NCI-H2196 treated with DMSO at 0.1 percent for 48 hours (cell line): ENCODE data around the gene SUB1.
"Not testable (repeated sequence)": the region's sequence is repeated elsewhere in the genome, so short reads cannot be mapped to it uniquely, and the experiment has no call there.

Experiments used
- DNase-seq: peaks from one replicate; lab custom pipeline; 2025; ENCODE audit not compliant: unreplicated experiment; lab: John Stamatoyannopoulos, UW

The SUB1 gene

GRCh38 chr5:32598997-32599549, 13.7 kb downstream of the SUB1 start:
- no peak for DNase-seq

DNA sequence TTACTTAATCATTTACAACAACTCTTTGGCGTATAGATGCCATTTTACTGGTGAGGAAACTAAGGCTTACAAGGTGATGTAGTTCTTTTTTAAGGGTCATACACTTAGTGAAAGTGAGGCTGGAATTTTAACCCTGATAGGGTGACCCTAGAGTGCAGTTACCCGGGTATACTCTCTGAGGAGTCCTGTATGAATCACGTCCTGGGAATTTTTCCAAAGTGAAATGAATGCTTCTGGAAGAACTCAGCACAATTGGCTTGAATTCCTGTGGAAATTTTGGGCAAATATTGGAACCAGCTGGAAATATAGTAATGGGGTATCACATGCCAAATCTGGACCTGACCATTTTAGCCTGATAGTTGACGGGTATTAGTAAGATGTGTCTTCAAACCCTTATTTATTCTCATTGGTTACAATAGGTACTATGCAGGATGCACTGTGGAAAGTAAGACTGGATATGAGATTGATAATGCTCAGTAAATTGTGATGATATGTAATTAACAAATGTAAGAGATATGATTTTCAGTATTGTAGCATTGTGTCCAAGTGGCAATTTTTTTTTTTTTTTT, 14.8 kb downstream of the SUB1 start:
- DNase-seq: no peak

DNA sequence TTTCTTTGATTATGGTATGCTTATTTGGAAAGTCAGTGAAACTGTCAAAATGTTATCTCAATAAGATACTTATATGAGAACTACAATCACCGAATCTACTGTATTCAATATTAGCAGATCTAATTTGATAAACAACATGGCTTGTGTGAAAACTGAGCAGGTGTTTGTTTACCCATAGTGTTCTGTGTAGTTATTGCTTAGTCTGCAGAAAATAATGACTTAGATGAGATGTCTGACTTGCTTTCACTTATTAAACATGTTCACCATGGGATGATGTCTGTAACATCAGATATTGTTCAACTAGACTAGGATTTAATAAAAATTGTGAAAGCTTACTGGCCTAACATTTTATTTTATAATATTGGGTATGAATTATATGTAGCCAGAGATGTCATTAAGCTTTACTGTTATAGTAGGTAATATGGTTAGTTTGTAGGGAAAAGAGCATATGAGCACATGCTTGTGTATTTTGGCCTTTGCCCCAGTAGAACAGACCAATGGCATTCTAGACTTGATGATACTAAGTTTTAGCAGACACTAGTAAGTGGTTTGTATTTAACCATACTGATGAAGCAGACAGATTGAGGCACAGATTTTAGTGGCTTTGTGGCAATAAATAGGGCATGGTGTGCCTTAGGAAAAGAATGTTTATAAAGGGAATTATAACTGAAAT, 16.4 kb downstream of the SUB1 start:
- no peak for DNase-seq

GRCh38 chr5:32602906-32603305, 17.5 kb downstream of the SUB1 start:
- no peak for DNase-seq

- no peak for DNase-seq
These were observed 19.7 kb downstream of the SUB1 start for GRCh38 chr5:32604800-32605765.

GRCh38 chr5:32605766-32606152, 20.4 kb downstream of the SUB1 start:
- no peak for DNase-seq

DNA sequence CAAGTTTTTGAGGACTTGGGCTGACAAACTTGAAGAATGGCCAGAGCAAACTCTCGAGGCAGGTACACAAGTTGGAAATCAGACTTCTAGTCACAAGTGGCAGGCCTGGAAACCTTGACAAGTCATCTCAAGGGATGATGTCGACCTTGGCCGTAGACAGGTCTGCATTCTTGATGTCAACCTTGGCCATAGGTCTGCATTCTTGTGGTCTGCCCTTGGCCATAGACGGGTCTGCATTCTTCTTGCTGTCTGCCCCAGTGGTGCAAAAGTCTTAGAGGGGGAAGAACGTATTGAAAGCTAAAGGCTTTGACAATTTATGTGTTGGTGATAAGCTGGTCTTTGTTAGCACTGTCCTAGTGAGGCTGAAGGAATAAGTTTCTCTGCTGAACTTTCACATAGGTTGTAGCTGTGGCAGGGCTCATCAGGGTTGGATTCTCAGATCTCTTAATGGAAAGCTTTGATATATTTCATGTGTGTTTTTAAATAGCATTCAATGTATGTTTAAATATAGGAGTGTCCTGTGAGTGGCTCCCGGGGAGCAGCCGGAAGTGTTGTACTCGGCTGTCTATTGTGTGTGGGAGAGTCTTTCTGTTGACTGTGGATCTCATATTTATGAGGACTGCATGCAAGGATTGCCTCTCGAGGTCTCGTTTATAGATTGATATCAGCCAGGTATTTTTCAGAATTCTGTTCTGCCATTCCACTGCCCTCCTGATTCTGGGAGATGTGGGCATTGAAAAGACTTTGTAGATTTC, 27.0 kb downstream of the SUB1 start:
- DNase-seq: no peak

GRCh38 chr5:32613050-32613672, 27.8 kb downstream of the SUB1 start:
- DNase-seq: peak; percentile 76

DNA sequence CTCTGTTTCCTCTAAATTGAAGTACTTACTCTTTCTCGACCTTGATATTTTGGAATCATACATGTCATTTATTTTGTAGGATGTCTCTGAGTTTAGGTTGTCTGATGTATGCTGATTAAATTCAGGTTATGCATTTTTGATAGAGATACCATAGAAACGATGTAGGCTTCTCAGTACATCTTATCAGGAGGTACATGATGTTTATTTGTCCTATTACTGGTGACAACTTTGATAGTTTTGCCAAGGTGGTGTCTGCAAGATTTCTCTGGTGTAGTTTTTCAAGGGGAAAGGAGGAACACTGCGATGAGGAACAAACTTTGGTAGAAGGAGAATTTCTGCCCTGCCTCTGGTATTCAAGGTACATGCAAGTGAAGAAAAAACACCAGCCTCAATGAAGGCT, 29.9 kb downstream of the SUB1 start:
- no peak for DNase-seq

GRCh38 chr5:32618962-32619361, 33.6 kb downstream of the SUB1 start:
- DNase-seq: no peak

- no peak for DNase-seq
These were observed 35.9 kb downstream of the SUB1 start for GRCh38 chr5:32621256-32621655.

DNA sequence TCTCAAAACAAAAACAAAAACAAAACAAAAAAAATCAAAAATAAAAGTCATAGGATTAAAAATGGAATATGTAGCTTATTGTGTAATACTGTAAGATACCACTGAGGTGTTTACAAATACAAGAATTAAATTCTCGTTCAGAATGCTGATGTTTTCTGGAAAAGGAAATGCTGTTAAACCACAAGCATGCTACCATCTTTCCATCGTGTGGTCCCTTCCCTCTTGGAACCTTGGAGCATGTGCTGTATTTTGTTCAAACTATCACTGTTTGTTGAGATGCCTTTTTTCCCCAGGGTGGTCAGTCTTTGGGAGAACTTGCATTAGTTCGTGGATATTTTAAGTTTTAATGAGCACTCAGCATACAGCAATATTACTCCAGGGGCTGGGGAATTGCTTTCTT, 39.7 kb downstream of the SUB1 start:
- no peak for DNase-seq

GRCh38 chr5:32625547-32625946, 40.2 kb downstream of the SUB1 start:
- DNase-seq: no peak

DNA sequence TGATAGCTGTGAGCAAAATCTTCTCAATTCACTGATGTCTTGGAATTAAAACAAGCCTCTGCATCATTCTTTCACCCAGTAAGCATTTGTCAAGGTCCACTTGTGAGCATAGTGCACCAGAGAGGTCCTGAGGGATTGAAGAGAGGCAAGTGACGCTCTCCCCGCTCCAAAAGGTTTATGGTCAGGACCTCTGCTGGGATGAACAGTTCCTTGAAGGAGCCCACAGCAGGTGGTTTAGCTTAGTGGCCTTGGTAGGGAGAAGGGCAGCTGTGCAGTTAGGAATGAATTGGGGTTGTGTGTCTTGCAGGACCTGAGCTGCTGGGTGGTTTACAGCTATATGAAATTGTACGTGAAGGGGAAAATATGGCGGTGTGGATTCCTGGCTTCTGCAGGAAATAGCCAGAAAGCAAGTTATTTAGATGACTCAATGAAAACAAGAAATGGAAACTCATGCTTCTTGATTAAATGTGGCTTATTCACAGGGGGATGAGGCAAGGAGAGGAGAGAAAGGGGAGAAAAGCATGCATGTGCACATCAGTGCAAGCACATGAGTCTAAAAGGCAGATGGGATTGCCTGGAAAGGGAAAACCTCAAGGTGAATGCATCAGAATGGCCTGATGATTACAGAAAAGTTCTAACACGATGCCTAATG, 42.0 kb downstream of the SUB1 start:
- DNase-seq: no peak

DNA sequence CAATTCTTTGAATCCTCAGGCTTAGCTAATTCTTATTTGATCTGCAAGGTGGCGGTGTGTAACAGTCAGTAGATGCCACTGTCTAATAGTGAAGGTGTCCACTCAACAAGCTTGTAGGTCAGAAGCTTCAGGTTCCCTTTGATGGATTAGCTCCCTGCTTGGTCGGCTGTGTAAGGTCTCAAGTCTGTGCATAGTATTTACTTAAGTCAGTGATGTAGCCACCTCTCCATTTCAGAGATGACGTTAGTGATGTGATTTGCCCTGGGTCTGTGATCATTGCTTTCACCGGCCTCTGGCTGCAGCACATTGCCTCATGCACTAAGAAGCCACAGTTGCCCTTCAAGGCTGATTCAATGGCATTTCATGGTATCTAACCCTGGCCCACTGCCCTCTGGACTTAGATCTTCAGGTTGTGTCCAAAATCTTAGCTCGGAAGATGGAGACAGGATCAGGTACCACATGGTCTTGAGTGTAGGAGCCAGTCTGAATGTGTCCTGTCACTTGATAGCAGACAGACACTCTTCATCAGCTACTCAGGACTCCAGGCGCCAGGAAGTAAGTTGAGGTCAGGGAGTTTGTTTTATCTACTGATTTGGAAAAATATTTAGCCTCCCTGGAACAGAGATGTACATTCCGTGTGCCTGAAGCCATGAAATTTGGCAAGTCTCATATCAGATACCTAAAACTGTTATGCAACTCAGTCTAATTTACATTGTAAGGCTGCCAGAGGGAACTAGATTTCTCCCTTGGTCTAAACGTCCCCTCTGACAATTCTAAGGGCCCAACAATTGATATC, 42.9 kb downstream of the SUB1 start:
- DNase-seq: no peak

- no peak for DNase-seq
These were observed 45.6 kb downstream of the SUB1 start for GRCh38 chr5:32630867-32631491.

DNA sequence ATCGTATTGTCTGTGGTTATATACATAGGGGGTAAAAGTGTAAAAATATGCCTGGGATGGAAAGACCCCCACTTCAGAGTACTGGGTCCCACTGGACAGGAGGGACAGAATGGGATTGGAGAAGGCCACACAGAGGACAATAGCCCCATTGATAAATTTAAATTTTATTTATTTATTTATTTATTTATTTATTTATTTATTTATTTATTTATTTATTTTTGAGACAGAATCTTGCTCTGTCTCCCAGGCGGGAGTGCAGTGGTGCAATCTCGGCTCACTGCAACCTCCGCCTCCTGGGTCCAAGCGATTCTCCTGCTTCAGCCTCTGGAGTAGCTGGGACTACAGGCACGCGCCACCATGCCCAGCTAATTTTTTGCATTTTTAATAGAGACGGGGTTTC, 47.7 kb downstream of the SUB1 start:
- not testable (repeated sequence) for DNase-seq

DNA sequence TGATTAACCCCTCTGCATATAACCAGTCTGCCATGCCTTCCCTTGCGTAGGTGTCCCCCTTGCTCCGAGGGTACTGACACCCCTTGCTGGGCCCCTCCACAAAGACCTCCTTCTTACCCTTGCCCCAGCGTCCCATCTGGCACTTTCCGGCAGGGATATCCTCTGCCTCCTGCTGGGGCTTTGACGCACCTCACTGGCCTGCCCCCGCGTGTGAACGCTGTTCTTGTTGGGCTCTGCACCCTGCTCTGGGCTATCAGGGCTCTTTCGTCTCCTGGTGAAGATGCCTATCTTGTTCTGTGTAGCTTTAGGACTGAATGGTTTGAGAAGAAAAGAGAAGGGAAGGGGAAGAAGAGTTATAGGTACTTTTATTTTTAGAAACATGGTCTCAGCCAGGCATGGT, 53.0 kb downstream of the SUB1 start:
- no peak for DNase-seq

DNA sequence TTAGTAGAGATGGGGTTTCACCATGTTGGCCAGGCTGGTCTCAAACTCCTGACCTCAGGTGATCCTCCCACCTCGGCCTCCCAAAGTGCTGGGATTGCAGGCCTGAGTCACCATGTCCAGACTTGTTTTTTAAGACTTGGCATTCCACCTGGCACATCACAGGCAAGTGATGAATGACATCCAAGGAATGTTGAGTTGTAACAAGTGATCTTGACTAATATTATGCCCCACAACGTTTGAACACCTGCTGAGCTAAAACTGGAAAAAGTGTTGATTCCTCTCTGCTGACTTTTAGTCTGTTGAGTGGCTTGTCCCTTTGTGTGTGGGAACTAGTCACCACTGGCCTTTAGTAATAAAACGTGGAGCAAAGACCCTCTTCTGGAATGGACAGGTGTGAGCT, 54.6 kb downstream of the SUB1 start:
- DNase-seq: no peak
